Measurements from ENCODE around the gene LY6G6D. TPM values are rescaled to one million over a fixed set of nuclear protein-coding genes. Genes with fewer than 3 reads are reported as not detected.

LY6G6D gene
- total and polyA plus RNA-seq, 12 donors = not detected

DNA sequence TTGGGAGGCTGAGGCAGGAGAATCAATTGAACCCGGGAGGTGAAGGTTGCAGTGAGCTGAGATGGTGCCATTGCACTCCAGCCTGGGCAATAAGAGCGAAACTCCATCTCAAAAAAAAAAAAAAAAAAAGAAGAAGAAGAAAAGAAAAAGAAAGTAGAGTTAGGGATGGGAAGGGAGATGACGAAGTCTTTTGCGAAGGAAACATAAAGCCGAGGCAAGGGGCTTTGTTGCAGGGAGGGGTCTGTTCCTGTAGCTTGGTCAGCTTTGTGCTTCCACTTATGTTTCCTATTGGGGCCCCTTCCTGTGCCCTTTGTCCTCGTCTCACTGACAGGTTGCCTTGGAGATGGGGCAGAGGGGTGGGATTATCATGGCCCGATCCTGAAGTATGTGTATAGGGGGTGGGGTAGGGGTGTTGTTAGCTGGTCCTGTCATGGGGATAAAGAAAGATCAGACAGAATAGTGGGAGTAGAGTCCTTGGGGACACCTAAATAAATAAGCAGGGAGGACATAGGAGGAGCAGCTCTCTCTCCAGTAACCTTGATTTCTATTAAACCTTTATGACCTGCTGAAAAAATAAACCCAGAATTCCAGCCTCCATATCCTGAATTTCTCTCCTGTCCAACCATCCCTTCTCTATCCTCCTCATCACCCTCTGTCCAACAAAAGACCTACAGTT is 22.3 kb downstream of the LY6G6D start:
- intact Hi-C loops (cut with DNase I) = loop anchor here in 6 of 10 donors (5.0 to 10.0 kb wide), 6 partner anchors 55 to 97 kb away; partner anchors contain the start of genes HSPA1B (in 1 of the 6), LY6G5C (in 1 of the 6) and VARS1 (in 1 of the 6)
- no peaks in the 10 kb centered on the region for H3K27me3 ChIP-seq
- H3K27ac ChIP-seq = peak overlapping the region in 9 of 10 donors; percentile 53 to 98 (median 96)
- no peaks in the 10 kb centered on the region for H3K9me3 ChIP-seq
- 56 to 58% methylated on average over 7 of the region's 7 CpGs for WGBS, 2 donors
- TF ChIP-seq CTCF (IDR thresholded peaks at IDR 0.05) = no peak
- H3K4me3 ChIP-seq = peak overlapping the region in 5 of 10 donors; percentile 66 to 94 (median 82)
- peaks cover 7 to 64% (median 55%) of the 10 kb centered on the region in 9 donors for H3K4me1 ChIP-seq
- peaks cover 0 to 33% (median 17%) of the 10 kb centered on the region in 9 donors for H3K36me3 ChIP-seq
- DNase-seq = peak in 1 of 2 donors; percentile 23
- ATAC-seq = no peak

DNA sequence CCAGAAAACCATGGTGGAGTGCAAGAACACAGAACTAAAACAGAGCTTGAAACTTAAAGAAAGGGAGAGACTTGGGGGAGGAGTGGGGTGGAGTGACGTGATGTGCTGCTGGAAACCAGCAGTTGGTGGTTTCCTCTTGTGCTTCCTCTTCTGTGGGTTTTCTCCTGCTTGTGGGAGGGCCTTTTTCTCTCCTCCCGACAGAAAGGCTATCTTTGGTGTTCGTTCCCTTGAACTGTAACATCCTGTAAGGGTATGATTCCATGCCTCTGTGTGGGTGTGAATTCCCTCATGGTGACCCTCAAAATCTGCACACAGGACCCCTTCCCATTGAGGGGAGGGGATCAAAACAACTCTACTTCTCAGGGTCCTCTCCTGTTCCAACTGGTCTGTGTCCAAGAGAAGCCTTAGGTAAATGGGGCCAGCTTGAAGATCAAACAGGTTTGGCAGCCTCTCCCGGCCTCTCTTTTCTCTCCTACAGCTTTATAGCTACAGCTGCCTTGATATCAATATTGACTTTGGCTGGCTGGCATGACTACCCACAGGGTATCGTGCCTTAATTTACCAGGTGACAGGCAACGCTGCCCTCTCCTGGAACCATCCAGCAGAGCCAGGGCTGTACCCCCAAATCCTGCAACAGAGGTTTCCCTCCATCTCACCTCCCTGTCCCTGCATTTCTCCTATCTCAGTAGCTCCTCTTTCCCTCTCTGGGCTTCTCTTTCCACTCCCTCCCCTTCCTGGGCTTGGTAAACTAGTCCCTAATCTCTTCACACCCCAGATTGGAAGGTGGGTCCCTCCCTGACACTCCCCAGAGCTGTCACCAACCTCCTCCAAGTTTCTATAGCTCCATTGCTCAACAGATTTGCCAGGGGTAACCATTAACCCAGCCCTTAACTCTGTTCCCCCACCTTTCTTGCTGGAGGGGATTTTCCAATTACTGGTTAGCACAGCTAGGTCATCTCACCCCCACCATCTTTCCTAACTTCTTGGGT is 23.1 kb downstream of the LY6G6D start:
- no peaks in the 10 kb centered on the region for H3K9me3 ChIP-seq
- peaks cover 0 to 33% (median 9%) of the 10 kb centered on the region in 9 donors for H3K36me3 ChIP-seq
- intact Hi-C loops (cut with DNase I) = loop anchor here in 6 of 10 donors (5.0 to 10.0 kb wide), 6 partner anchors 56 to 97 kb away; partner anchors contain the start of genes HSPA1B (in 1 of the 6), LY6G5C (in 1 of the 6) and VARS1 (in 1 of the 6)
- no peaks in the 10 kb centered on the region for H3K27me3 ChIP-seq
- WGBS, 2 donors = 40 to 44% methylated on average over 6 of the region's 6 CpGs
- peak overlapping the region in 3 of 10 donors; percentile 15 to 94 (median 82) for H3K4me3 ChIP-seq
- DNase-seq (peak in 1 of 2 donors; percentile 63), ATAC-seq (peak in 2 of 8 donors; percentile 4 to 21)
- peak overlapping the region in 9 of 10 donors; percentile 53 to 98 (median 96) for H3K27ac ChIP-seq
- H3K4me1 ChIP-seq = peaks cover 7 to 56% (median 54%) of the 10 kb centered on the region in 9 donors
- peak in 3 of 9 donors; percentile 14 to 33 (median 20) for TF ChIP-seq CTCF (IDR thresholded peaks at IDR 0.05)

GRCh38 chr6:31739639-31740396 is 24.7 kb downstream of the LY6G6D start, which contains the start of gene MSH5:
Gene MSH5 (plus strand): TSS chr6:31740005. CDS start chr6:31740467, 462 bp downstream.
- Histone ChIP-seq H3K36me3 (peaks cover 0 to 19% (median 0%) of the 10 kb centered on the region in 9 donors), H3K4me1 (peaks cover 4 to 42% (median 38%) of the 10 kb centered on the region in 9 donors), H3K9me3 (no peaks in the 10 kb centered on the region), H3K27me3 (no peaks in the 10 kb centered on the region), H3K27ac (peak within 1 kb of the TSS in 9 of 10 donors; percentile 20 to 98 (median 66)), H3K4me3 (peak within 1 kb of the TSS; percentile 56 to 94 (median 76))
- DNase-seq = peak; percentile 97 to 99
- ATAC-seq = peak; percentile 90 to 96 (median 94)
- intact Hi-C loops (cut with DNase I) = loop anchor here in 6 of 10 donors (5.0 to 10.0 kb wide), 7 partner anchors 42 to 95 kb away; partner anchors contain the start of genes HSPA1B (in 1 of the 6), LY6G5C (in 1 of the 6) and VARS1 (in 1 of the 6)
- 0% methylated on average over 58 of the region's 58 CpGs for WGBS, 2 donors
- no peak for TF ChIP-seq CTCF (IDR thresholded peaks at IDR 0.05)

All from heart right ventricle (tissue), 16 donors.